Thymus (tissue), 11 donors: ENCODE measurements around the gene LINGO4. TPM values are rescaled to one million over a fixed set of nuclear protein-coding genes. Genes with fewer than 3 reads are reported as not detected.
A peak's percentile ranks its signal among the peaks of the same experiment; 100 is the strongest.
"Not testable (repeated sequence)": the region's sequence is repeated elsewhere in the genome, so short reads cannot be mapped to it uniquely, and the experiment has no call there.

Source experiments
- DNase-seq, 9 donors: peaks; one replicate each; pipeline ENCODE4 v3.0.0-alpha.2; 2013; ENCODE audit warnings: low spot score in 9 of 9, low read depth in 6 of 9, missing footprints in 1 of 9
- H3K27ac ChIP-seq, 2 donors: one replicate each; pipeline ENCODE4 v1.5.1; 2013; ENCODE audit warnings: control low read depth in 1 of 2, low read depth in 1 of 2, low read length in 1 of 2, mild to moderate bottlenecking in 1 of 2, moderate library complexity in 1 of 2
- H3K27me3 ChIP-seq, 2 donors: one replicate each; pipeline ENCODE4 v1.5.1; 2013; ENCODE audit warnings: low read length in 1 of 2; ENCODE audit not compliant: control insufficient read depth in 2 of 2, insufficient read depth in 1 of 2
- H3K36me3 ChIP-seq, 2 donors: one replicate each; pipeline ENCODE4 v1.5.1; 2013; ENCODE audit warnings: low read length in 1 of 2, mild to moderate bottlenecking in 1 of 2, moderate library complexity in 1 of 2; ENCODE audit not compliant: control insufficient read depth in 2 of 2, insufficient read depth in 2 of 2
- H3K4me1 ChIP-seq, 2 donors: one replicate each; pipeline ENCODE4 v1.5.1; 2013; ENCODE audit warnings: low read length in 2 of 2; ENCODE audit not compliant: control insufficient read depth in 2 of 2, insufficient read depth in 2 of 2
- H3K4me3 ChIP-seq, 2 donors: one replicate each; pipeline ENCODE4 v1.5.1; 2013; ENCODE audit warnings: low read length in 2 of 2, control low read depth in 1 of 2, mild to moderate bottlenecking in 1 of 2
- H3K9me3 ChIP-seq, 2 donors: one replicate each; pipeline ENCODE4 v1.5.1; 2013; ENCODE audit warnings: low read length in 1 of 2, mild to moderate bottlenecking in 1 of 2; ENCODE audit not compliant: control insufficient read depth in 2 of 2, insufficient read depth in 1 of 2
- WGBS: extraction: QIAGEN DNeasy Blood & Tissue Kit; methylation state at CpG from one replicate; pipeline ENCODE4 v1.1.7; 2013; 5-methylcytosine and 5-hydroxymethylcytosine counted together
- polyA plus RNA-seq: library from polyadenylated mRNA; stranded (reverse); fragments of 200-250 nt; gene quantifications from one replicate; pipeline ENCODE4 v1.2.3, GENCODE V29; 2013
- total RNA-seq: library from RNA; stranded (reverse); fragments of 120-200 nt; gene quantifications from one replicate; pipeline ENCODE4 v1.2.4, GENCODE V29; 2013
- donor health status: healthy.

The LINGO4 gene
- total and polyA plus RNA-seq, 2 donors, result 0.14 to 0.52 TPM

DNA sequence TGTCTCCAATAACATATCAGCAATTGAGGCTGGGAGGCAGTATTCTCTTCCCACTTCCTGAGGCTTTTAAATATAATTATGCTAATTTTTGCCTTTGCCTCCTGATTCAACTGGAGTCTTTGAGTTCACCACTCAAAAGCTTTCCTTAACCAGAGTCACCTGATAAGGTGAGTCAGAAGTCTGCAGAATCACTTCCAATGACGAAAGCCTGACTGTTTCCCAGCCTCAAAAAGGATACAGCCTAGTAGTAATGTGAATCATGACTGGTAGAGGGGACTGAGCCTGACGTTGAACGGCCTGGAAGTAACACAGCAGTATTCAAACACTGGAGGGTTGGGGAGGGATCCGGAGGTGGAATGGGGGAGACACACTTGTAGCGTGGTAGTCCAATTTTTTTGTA is 31.5 kb downstream of the LINGO4 start:
- WGBS, result 93% methylated on average over 5 of the region's 5 CpGs
- Histone ChIP-seq H3K36me3 (peaks cover 17 to 37% of the 10 kb centered on the region in 2 donors), H3K4me1 (no peaks in the 10 kb centered on the region), H3K4me3 (no peak overlapping the region), H3K27me3 (no peaks in the 10 kb centered on the region), H3K27ac (no peak overlapping the region), H3K9me3 (no peaks in the 10 kb centered on the region)
- DNase-seq, result no peak

DNA sequence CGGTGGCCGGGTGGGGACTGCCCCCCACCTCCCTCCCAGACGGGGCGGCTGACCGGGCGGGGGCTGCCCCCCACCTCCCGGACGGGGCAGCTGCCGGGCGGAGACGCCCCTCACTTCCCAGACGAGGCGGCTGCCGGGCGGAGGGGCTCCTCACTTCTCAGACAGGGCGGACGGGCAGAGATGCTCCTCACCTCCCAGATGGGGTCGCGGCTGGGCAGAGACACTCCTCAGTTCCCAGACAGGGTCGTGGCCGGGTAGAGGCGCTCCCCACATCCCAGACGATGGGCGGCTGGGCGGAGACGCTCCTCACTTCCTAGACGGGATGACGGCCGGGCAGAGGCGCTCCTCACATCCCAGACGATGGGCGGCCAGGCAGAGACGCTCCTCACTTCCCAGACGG is 35.9 kb downstream of the LINGO4 start:
- not testable (repeated sequence) for H3K9me3 ChIP-seq, H3K27ac ChIP-seq, H3K36me3 ChIP-seq, H3K4me1 ChIP-seq, H3K4me3 ChIP-seq, H3K27me3 ChIP-seq, DNase-seq
- 95% methylated on average over 33 of the region's 34 CpGs for WGBS

- H3K27me3 ChIP-seq, H3K4me1 ChIP-seq, DNase-seq, H3K27ac ChIP-seq, H3K9me3 ChIP-seq, H3K4me3 ChIP-seq, H3K36me3 ChIP-seq: not testable (repeated sequence)
- 88% methylated on average over 2 of the region's 7 CpGs for WGBS
Measured at GRCh38 chr1:151768351-151769066, 36.7 kb downstream of the LINGO4 start.

- Histone ChIP-seq H3K36me3 (peaks cover 25 to 32% of the 10 kb centered on the region in 2 donors), H3K4me1 (peaks cover 9 to 15% of the 10 kb centered on the region in 2 donors), H3K27me3 (no peaks in the 10 kb centered on the region), H3K4me3 (peak overlapping the region; percentile 89 to 92), H3K9me3 (no peaks in the 10 kb centered on the region), H3K27ac (peak overlapping the region; percentile 70 to 89)
- 75% methylated on average over 10 of the region's 10 CpGs for WGBS
- DNase-seq, result no peak
Measured at GRCh38 chr1:151763990-151764389, 41.2 kb downstream of the LINGO4 start.

- DNase-seq, result peak; percentile 56 to 90 (median 71)
- no peaks in the 10 kb centered on the region for H3K27me3 ChIP-seq
- H3K4me3 ChIP-seq, result peak within 1 kb of the TSS; percentile 89 to 92
- no peaks in the 10 kb centered on the region for H3K9me3 ChIP-seq
- peaks cover 25 to 37% of the 10 kb centered on the region in 2 donors for H3K36me3 ChIP-seq
- WGBS, result under 1% methylated on average over 68 of the region's 68 CpGs
- peaks cover 9 to 15% of the 10 kb centered on the region in 2 donors for H3K4me1 ChIP-seq
- H3K27ac ChIP-seq, result peak within 1 kb of the TSS; percentile 70 to 89
Measured at GRCh38 chr1:151762941-151763921, 42.0 kb downstream of the LINGO4 start, which contains the start of gene MRPL9. Gene MRPL9 (minus strand): TSS chr1:151763496. CDS start chr1:151763479, 17 bp downstream.

DNA sequence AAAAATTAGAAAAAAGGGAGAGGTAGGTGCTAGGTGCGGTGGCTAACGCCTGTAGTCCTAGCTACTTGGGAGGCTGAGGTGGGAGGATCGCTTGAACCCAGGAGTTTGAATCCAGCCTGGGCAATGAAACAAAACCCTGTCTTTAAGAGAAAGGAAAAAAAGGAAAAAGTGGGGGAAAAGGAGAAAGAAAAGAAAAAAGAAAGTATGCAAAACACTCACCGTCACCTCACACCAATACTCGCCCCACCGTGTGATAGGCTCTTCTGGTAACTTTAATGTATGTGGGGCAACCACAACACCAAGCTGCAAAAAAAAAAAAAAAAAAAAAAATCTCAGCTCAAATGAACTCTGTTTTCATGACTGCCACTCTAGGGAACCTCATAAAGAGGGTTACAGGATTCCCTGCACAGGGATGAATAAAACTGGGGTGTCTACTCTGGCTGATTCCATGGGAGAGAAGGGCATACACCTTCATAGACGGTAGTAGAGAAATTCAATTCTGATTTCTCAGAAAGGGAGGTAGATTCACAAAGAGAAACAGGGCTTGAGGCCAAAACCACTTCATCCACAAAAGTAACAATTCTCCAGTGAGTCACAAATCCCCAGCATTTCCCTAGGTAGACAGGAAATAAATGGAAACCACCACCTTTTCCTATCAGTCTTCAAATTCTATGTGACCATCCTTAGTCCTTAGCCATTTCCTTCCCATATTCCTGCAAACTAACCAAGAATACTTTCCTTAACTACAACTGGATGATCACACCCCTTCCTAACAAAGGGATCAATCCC is 44.4 kb downstream of the LINGO4 start:
- Histone ChIP-seq H3K27me3 (no peaks in the 10 kb centered on the region), H3K4me1 (peaks cover 9 to 15% of the 10 kb centered on the region in 2 donors), H3K36me3 (peaks cover 40 to 41% of the 10 kb centered on the region in 2 donors), H3K27ac (no peak overlapping the region), H3K4me3 (no peak overlapping the region), H3K9me3 (no peaks in the 10 kb centered on the region)
- DNase-seq, result no peak
- WGBS, result 98% methylated on average over 7 of the region's 7 CpGs

DNA sequence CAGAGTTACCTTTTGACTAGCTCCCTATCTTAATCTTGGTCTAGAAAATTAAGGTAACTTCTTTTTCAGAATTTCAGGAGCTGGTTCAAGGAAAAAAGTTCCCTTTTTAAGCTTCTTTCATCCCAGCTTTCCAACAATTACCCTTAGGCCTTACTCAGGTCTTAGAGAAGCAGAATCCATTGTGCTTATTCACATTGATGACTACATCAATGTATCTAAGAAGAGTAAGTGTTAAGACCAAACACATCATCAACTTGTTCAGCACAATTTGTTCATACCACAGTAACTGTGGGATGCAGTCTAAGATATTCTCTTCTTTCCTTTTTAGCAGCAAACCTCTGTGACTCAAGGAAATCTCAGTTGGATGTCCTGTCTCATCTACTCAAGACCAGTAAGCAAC is 46.0 kb downstream of the LINGO4 start:
- Histone ChIP-seq H3K36me3 (peaks cover 40 to 41% of the 10 kb centered on the region in 2 donors), H3K27ac (no peak overlapping the region), H3K4me3 (no peak overlapping the region)

GRCh38 chr1:151756291-151756690 is 48.9 kb downstream of the LINGO4 start:
- Histone ChIP-seq H3K27me3 (no peaks in the 10 kb centered on the region), H3K4me1 (no peaks in the 10 kb centered on the region), H3K27ac (no peak overlapping the region), H3K9me3 (no peaks in the 10 kb centered on the region), H3K4me3 (no peak overlapping the region), H3K36me3 (peaks cover 31 to 34% of the 10 kb centered on the region in 2 donors)
- 100% methylated on average over 1 of the region's 1 CpG for WGBS
- no peak for DNase-seq

More for the DNA sequence above, 46.0 kb downstream of the LINGO4 start:
- DNase-seq, result no peak
- Histone ChIP-seq H3K9me3 (no peaks in the 10 kb centered on the region), H3K27me3 (no peaks in the 10 kb centered on the region), H3K4me1 (peaks cover 9 to 15% of the 10 kb centered on the region in 2 donors)
